ENCODE data around the gene NAT8L. TPM values are rescaled to one million over a fixed set of nuclear protein-coding genes. Genes with fewer than 3 reads are reported as not detected.

Gene NAT8L
- total RNA-seq, 6 experiments from 2014 or later: 0.05 to 0.14 (median 0.11) TPM; not detected in 1

GRCh38 chr4:2091990-2092668 is 33.0 kb downstream of the NAT8L start:
- Mint-ChIP-seq H3K9me3 (peaks cover 9% of the 10 kb centered on the region), H3K27ac (no peak overlapping the region)

GRCh38 chr4:2092669-2093053 is 33.5 kb downstream of the NAT8L start:
- H3K9me3 Mint-ChIP-seq: peaks cover 9% of the 10 kb centered on the region
- DNase-seq: no peak
- H3K36me3 Mint-ChIP-seq (ENCODE audit: low read depth): peaks cover 9% of the 10 kb centered on the region; the same call in 1 of the 2 replicates
- H3K27me3 Mint-ChIP-seq (ENCODE audit: insufficient read depth): peaks cover 4% of the 10 kb centered on the region; the same call in 1 of the 2 replicates
- no peak overlapping the region for H3K4me3 Mint-ChIP-seq
- H3K4me1 Mint-ChIP-seq (ENCODE audit: low read depth): peaks cover 10% of the 10 kb centered on the region
- no peak for TF ChIP-seq CTCF (IDR thresholded peaks at IDR 0.05)
- H3K27ac Mint-ChIP-seq: no peak overlapping the region

More at GRCh38 chr4:2091990-2092668, 33.0 kb downstream of the NAT8L start:
- Mint-ChIP-seq H3K27me3 (ENCODE audit: insufficient read depth) (peaks cover 4% of the 10 kb centered on the region; the same call in 1 of the 2 replicates), H3K36me3 (ENCODE audit: low read depth) (peaks cover 8% of the 10 kb centered on the region; the same call in 1 of the 2 replicates), H3K4me3 (no peak overlapping the region), H3K4me1 (ENCODE audit: low read depth) (peaks cover 10% of the 10 kb centered on the region)
- TF ChIP-seq CTCF (IDR thresholded peaks at IDR 0.05): no peak
- no peak for DNase-seq

GRCh38 chr4:2093265-2093664 is 34.1 kb downstream of the NAT8L start:
- Mint-ChIP-seq H3K4me3 (no peak overlapping the region), H3K36me3 (ENCODE audit: low read depth) (peaks cover 12% of the 10 kb centered on the region; the same call in 1 of the 2 replicates), H3K9me3 (peaks cover 9% of the 10 kb centered on the region), H3K4me1 (ENCODE audit: low read depth) (peaks cover 10% of the 10 kb centered on the region), H3K27me3 (ENCODE audit: insufficient read depth) (peaks cover 4% of the 10 kb centered on the region; the same call in 1 of the 2 replicates), H3K27ac (no peak overlapping the region)
- no peak for TF ChIP-seq CTCF (IDR thresholded peaks at IDR 0.05)
- no peak for DNase-seq

GRCh38 chr4:2094545-2094944 is 35.4 kb downstream of the NAT8L start:
- DNase-seq: no peak
- Mint-ChIP-seq H3K4me3 (no peak overlapping the region), H3K36me3 (ENCODE audit: low read depth) (peaks cover 12% of the 10 kb centered on the region; the same call in 1 of the 2 replicates), H3K4me1 (ENCODE audit: low read depth) (peaks cover 10% of the 10 kb centered on the region), H3K27me3 (ENCODE audit: insufficient read depth) (peaks cover 4% of the 10 kb centered on the region; the same call in 1 of the 2 replicates), H3K9me3 (peaks cover 9% of the 10 kb centered on the region), H3K27ac (no peak overlapping the region)
- TF ChIP-seq CTCF (IDR thresholded peaks at IDR 0.05): no peak

- DNase-seq: peak; percentile 24
- no peak for TF ChIP-seq CTCF (IDR thresholded peaks at IDR 0.05)
- Mint-ChIP-seq H3K36me3 (ENCODE audit: low read depth) (peaks cover 12% of the 10 kb centered on the region; the same call in 1 of the 2 replicates), H3K9me3 (peaks cover 9% of the 10 kb centered on the region), H3K27me3 (ENCODE audit: insufficient read depth) (peaks cover 4% of the 10 kb centered on the region; the same call in 1 of the 2 replicates), H3K27ac (no peak overlapping the region), H3K4me1 (ENCODE audit: low read depth) (peaks cover 12% of the 10 kb centered on the region), H3K4me3 (no peak overlapping the region)
Measured at GRCh38 chr4:2095236-2096072, 36.3 kb downstream of the NAT8L start.

All from HFFc6 (cell line).